Measurements from ENCODE around the gene SRGAP2C.
"Not testable (repeated sequence)": the region's sequence is repeated elsewhere in the genome, so short reads cannot be mapped to it uniquely, and the experiment has no call there.

Gene SRGAP2C

DNA sequence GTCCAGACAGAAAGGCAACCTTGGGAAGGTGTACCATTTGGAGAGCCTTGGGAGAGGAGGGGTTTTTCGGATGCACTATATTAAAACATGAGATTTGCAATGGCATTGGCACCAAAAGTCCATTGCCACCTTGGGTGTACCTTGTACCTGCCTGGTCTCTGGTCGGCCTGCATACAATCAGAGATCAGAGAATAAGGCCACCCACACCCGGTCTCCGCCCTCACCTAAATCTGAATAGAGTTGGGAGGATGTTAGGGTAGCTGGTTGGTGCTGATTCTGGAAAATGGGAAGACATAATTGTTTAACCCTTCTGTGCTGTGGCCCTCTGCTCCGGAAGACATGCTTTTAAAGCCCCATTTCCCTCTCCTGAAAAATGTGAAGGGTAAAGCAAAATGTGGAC lies 3.1 kb downstream of the SRGAP2C start:
- DNase-seq = not testable (repeated sequence)

DNA sequence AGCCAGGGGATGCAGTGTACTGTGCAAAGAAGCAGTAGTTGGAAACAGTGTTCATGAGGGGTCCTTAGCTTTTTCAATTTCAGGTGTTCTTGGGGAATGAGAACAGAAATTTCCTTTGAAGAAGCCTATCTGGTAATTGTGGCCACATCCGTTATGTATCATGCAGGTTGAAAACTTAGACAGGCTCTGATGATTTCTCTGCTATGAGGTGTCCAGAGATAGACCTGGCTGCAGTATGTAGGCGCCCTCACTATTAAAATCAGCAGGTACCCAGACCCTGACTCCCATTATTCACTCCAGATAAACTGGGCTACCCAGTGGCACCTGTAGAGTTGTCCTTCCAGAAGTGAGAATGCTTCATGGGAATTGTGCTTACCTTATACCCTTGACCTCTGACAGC lies 7.7 kb downstream of the SRGAP2C start:
- not testable (repeated sequence) for DNase-seq

DNA sequence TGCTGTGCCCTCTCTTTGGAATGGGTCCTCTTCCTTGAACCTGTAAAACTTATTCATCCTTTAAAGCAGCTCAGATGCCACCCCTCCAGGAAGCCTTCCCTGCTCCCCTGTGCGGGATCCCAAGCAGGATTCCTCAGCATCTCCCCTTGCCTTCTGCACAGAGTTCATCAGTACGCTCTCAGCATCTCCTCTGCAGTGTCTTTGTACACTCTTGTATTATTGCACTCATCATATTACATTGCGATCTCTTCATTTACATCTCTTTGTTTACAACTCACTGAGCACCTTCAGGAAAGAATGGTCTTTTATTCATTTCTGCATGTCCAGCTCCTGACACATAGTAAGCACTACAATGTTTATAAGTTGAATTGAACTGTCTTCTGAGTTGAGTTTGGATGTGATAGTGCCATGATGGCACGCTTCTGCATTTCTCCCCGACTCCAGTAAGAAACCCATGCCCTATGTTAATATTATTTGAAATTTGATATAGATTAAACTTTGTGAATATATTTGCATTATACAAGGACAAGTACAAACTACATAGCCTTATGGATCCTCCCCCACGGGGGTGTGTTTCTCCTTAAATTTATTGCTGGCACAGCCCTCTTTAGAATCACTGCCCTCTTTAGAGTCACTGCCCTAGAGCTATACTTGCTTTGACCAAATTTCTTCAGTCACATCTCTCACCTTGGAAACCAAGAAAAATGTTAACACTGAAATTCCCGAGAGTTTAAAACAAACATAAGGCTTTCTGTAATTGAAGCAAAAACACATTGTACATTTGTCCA lies 12.5 kb downstream of the SRGAP2C start:
- not testable (repeated sequence) for DNase-seq

DNA sequence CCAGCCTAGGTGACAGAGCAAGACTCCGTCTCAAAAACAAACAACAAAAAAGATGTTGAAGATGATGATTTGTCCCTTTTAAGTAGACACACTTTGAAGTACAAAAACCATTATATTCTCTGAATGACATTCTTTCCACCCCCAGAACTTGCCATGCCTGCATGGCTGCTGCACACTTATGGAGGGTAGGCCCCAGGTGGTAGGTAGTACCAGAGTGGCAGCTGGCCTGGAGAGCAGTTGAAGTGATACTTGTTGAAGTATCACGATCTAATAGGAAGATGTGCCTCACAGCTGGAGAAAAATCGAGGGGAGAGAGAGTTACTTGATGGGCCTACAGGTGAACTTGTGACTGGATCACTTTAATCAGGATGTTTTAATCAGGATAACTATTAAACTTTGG lies 15.0 kb downstream of the SRGAP2C start:
- not testable (repeated sequence) for DNase-seq

DNA sequence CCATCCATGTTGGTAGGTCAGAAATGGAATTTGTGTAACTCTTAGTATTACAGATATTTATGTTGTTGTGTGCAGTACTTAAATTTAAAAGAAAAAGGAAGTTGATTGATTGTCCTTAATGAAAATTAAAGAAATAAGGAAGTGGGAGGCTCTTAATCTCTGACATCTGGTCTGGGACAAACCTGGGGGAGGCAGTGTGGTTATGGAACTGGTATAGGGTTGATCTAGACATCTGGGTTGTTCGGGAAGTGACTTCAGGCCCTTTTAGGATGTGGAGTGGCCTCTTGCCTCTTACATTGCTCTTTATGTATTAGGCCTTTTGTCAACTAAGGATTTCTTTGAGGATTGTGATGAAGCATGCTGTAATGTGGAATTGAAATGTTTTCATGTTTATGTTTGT lies 15.5 kb downstream of the SRGAP2C start:
- DNase-seq = not testable (repeated sequence)

DNA sequence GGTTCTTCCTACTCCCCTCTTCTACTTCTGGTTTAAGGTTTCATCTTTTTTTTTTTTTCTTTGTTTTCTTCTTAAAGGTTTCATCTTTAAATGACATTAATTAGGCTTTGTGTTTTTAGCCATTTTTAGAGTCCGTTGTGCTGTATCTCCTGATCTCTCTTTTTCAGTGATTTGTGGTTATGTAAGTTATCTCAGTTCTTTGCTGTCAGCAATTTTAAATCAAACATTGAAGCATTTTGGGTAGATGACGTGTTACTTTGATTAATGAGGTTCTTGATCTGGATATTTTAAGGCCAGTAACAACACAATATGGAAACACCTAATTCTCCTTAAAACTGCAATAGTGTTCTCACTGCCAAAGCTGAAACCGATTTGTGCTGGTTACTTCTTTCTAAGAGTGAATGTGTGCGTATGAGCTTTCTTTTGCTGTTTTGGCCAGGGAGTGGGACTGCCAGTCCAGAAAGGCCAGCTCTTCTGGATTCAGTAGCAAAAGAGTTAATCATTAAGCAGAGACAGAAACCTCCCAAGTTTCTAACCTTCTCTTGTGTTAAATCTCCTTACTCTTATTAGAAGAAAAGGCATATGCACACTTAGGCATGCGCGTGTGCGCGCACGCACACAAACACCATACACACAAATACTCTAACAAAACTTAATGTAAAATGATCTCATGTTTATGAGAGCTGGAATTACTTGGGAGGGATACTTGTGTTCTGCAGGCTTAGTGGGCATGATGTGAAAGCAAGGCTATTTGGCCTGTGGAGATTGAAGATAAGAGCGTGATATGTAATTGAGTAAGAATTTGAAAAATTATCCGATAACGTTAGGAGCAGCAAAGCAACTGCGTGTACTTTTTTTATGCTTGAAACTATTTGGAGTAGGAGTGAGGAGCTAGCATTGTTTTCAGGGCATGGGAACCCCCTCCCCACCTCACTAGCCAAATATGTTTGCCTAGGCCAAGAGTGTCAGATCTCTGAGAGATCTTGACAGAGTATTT lies 16.5 kb downstream of the SRGAP2C start:
- DNase-seq = not testable (repeated sequence)

DNA sequence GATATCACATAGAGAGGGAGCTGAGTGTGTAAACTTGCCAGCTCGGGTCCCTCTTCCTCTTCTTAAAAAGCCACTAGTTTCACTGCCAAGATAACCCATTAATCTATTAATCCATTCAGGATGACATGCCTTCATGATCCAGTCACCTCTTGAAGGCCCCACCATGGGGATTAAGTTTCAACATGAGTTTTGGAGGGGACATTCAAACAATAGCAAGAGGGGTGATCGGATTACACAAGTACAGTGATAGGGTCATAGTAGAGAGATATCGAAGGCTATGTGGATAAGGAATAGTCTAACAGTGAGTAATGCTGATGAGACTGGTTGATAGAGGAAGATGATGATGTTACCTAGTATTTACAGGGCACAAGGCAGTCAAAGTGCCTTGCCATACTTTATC lies 18.2 kb downstream of the SRGAP2C start:
- DNase-seq = not testable (repeated sequence)

DNA sequence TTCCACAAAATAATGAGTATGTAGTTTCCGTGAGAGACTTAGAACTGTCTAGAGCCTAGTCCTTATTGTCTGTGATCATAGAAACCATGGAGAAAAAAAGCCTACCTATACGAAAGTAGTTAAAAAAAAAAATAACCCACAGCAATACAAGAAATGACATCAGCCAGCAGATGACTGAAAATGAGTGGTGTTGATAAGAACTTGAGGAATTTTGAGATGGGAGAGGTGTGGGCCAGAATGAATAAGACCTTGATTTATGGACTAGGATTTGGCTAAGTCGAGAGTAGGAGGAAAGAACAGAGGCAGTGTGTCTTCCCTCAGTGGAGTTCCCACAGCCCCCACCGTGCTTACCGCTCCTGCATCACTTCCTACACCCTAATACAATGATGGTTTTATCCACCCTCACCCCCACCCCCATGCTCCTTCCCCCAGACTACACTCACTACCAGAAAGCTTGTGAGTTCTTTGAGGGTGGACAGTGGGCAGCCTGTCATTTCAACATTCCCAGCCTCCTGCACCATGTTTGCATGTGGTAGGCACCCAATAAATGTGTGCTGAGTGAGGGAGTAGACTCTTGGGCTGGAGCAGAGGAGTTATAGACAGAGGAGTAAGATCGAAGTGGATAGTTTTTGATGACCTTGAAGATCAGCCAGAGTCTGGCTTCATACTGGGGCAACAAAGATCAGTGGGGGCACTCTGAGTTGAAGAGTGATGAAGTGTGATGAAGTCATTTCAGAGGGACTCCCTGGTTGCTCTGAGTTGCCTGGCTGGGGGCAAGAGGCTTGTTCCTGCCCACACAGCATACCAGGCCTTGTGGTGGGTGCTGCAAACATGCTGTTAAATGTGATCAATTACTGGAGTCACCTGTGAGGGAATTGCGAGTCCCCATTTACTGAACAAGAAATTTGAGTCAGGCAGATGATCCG lies 21.3 kb downstream of the SRGAP2C start:
- not testable (repeated sequence) for DNase-seq

DNA sequence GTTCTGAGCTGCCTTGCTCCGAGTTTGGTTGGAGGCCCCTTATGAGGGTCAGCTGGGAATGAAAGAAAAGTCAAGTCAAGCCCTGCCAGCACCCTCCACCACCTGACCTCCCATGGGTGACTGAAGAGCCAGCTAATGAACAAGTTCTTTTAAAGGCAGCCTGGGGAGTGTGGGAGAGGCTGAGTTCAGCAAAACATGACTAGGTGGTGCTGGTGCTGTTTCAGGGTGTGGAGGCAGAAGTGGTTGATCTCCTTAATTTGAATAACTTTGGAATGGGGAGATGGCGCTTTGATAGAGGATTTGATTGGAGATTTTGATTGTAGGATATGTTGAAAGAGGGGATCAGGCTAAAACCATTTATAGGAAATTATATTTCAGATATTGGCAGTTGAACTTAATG lies 22.6 kb downstream of the SRGAP2C start:
- DNase-seq = not testable (repeated sequence)

DNA sequence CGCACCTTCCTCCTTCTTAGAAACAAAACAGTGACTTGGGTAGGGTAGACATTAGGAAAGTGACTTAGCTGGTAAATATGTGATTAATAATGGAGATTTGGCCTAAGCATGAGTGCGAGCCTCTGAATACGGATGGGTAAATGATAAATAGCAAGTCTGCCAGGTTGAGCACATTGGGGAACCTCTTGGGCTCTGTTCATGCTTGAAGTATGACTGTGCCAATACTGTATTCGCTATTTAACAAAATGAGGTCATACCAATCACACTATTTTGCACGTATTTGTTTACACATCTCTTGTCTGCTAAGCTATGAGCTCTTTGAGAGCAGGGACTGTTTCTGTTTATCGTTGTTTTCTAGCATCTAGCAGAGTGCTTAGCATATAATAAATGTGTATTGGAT lies 23.6 kb downstream of the SRGAP2C start:
- not testable (repeated sequence) for DNase-seq

DNA sequence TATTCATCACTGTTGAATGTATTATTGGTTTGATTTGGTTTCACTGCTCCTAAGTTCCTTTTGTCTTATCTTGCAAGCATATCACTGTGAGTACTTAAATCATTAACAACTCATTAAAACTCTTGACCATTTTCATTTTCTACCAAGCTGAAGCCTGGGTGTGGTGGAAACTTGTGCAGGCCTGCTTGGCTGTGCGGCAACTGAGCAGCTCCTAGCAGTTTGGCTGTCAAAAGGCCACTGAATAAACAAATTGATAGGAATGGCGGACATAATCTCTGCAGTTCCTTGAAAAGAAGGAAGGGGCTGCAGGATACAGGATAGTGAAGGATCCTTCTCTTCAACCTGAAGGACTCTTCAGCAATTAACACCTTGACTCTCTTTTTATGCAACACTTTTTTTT lies 26.0 kb downstream of the SRGAP2C start:
- DNase-seq = not testable (repeated sequence)

DNA sequence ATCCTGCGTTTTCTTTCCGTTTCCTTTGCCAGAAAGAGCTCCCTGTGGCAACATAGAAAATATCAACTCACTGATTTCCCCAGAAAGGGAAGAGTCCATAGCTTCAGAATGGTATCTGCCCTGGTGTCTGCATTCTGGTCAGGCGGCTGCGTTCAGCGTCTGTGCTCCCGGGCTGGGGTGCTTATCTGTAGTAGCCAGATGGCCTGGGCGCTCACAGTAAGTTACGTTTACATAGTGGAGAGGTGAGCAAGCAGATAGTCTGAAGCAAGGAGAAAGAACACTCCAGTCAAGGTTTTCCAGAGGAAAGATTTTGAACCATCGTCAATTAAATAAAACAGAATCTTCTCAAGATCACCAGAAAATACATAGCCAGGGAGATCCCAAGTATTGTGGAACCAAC lies 28.7 kb downstream of the SRGAP2C start:
- not testable (repeated sequence) for DNase-seq

DNA sequence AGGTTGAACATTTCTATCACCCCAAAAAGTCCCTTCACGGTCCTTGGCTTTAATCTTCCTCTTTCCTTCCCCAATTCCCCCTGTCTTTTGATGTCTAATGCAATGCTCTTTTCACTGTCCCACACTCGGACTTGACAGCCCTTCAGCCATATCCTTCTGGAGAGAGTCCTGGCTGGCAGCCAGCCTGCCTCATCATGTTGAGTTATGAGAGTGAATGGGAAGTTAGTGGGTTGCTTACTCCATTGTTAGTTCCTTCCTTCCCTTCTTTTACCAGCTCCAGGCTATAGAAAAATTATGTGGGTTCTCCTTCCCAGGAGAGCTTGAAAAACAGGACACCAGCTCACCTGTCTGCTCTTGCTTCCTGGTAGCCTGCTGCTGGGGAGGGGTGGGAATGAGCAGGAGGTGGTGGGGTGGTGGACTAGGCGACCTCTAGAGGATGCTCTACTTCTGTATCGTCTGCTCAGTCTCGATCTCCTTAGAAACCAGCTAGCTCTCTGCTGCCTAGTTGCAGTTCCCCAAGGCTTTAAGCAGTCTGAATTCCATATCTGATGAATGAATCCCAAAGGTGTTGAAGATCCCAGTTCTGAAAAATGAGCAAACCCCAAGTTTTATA lies 29.9 kb downstream of the SRGAP2C start:
- DNase-seq = not testable (repeated sequence)

DNA sequence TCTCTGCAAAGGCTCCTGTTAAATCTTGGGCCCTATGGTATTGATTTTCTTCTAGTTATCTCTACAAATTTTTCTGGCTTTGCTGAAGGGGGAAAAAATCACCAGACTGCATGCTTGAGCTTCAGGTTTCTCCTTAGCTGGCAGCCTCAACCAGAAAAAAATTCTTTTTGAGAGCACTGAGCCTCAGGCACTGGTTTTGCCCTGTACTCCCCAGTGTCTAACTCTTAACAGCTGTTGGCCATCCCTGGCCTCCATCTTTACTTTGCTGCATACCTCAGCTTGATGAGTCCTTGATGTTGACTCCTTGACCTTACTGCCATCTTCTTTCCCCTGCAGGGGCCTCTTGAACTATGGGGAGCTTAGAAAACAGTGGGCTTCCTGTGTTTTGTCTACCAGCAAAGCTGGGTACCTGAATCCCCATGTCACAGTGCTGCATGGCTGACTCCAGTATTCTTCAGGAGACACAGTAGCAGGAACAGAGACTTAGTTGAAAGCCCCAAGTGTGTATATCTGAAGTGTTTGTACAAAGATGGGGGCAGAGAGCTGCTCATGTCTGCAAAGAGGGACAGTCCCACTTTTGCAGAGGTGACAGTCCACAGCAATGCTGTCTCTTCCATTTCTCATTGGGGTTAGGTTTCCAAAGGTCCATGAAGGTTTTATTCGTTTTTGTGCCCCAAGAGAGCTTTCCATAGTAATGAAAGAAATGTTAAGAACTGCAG lies 31.1 kb downstream of the SRGAP2C start:
- not testable (repeated sequence) for DNase-seq

DNA sequence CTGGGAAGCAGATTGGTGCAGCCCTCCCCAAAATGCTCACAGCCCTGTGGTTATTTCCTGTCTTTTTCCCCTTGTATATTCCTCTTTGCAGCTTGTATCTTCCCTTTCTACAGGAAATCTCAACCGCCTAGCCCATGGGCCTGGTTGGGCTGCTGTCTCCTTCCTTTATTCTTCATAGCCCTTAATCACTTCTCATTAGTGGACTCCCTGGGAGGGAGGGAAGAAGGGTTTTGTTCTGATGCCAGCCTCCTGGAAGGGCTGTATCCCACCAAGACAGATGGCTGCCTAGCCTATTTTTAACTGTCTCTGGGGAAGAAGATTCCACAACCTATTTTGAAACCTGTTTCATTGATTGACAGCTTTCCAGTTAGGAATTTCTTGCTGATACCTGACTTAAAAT lies 31.9 kb downstream of the SRGAP2C start:
- DNase-seq = not testable (repeated sequence)

DNA sequence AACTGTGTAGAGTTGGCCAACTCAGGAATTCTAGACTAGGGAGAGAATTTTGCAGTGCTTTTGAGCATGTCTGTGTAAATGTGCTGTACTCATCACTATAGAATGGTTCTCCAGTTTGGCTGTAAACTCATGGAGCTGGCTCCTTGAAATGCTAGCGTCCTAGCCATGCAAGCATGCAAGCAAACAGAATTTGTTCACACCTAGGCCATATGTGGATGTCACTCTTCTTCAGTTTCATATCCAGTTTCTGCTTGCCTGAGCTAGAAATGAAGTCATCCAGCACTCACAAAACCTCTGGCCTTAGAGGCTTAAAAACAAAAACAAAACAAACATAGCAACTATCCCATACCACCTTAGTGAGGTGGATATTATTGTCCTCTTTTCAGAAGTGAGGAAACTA lies 37.0 kb downstream of the SRGAP2C start:
- DNase-seq = not testable (repeated sequence)

DNA sequence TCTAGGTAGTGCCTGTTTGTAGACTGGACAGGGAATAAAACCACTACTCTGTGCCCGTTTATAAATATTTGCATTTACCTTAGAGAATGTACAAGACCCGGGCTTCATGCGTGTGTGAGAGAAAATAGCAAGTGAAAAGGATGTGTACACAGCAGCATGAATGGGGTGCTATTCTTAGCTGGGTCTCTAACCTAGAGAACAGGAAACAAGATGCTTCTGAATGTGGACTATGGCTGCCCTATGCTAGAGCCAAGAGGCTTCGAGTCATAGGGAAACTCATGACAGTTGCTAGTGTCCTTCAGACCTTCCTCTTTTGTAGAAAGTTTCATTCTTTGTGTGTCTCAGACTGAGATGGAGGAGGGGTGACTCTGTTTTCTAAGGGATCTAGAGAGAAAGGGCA lies 39.9 kb downstream of the SRGAP2C start:
- DNase-seq = not testable (repeated sequence)

DNA sequence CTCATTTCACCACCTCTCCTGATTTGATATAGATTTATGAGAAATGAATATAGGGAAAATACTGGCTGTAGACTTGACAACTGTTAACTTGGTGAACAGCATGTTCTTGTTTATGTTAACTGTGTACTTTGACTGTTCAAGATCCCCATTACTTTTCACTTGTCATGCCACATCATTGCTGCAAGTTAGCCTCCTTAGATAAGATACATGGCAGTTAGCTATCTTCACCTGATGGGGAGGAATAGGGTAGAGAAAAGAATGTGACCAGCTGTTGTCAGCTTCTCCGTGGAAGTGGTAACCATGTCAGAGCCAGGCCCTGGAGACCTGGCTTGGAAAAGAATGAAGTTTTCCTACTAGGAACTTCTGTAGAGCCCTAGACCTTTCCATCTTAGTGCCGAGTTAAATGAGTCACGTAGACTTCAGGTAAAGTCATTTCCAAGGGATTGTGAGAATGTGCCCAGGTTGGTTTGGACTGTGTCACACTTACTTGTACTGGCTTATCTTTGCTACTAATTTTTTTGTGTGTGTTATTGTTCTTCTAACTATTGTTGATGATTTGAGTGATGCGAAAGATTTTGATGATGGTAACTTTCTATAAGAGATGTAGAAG lies 41.6 kb downstream of the SRGAP2C start:
- DNase-seq = not testable (repeated sequence)

DNA sequence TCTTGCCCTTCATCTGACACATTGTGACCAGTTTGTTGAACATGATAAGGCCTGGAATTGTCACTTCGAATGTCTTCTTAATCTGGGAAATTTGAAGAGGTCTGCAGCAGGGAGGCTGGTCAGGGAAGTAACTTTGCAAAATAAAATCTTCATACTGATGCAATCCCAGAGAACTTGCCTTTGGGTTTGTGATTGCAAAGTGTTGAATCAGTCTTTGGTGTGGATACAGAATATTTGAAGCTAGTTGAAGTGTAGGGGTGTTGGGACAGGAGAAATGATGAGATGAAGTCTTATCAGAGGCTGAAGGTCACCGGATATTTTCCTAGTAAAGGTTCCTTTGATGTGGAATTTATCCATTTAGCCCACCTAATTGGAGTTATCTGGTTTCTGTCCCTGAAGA lies 42.1 kb downstream of the SRGAP2C start:
- not testable (repeated sequence) for DNase-seq

DNA sequence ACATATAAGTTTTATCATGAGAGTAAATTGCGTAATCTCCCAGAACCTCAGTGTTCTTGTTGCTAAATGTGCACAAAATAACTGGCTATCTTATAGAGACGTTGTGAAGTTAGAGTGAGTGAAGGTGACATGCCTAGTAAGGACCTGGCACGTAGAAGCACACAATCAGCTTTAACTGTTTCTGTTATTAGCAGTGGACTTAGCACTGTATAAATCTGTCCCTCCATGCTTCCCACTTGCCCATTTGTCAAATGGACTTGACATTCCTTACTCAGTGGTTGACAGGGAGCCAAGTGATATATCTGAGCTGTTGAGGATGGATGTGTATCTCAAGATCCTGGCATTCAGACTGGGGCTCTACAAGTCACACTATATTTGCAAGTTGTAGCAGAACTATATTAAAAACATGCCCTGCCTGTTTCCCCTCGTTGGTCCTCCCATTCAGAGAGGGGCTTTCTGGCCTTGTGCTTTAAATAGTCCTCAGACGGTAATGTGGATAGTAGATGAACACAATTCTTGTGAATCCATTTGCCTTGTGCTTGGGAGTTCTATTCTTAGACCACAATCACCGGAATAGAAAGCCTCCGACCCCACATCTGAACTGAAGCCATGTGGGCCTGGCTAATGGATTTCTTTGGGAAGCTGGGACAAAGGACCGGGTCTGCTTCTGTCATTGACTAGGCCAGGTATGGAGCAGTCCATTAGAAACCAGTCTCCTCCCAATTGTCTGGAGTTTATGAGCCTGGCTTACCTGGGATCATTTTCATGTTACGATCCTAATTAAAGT lies 43.0 kb downstream of the SRGAP2C start:
- DNase-seq = not testable (repeated sequence)

Measured in GDM1 (cell line).